ENCODE results near the gene CRPPA. TPM values are rescaled to one million over a fixed set of nuclear protein-coding genes. Genes with fewer than 3 reads are reported as not detected.
"Not testable (repeated sequence)": the region's sequence is repeated elsewhere in the genome, so short reads cannot be mapped to it uniquely, and the experiment has no call there.

Gene CRPPA
- total RNA-seq, 2 experiments from 2014 or later = not detected

- no peaks in the 10 kb centered on the region for H3K36me3 ChIP-seq (ENCODE audit: insufficient read depth, low read length)
- H3K4me3 ChIP-seq (ENCODE audit: low read depth, low read length, poor library complexity, severe bottlenecking) = no peak overlapping the region
- no peaks in the 10 kb centered on the region for H3K4me1 ChIP-seq (ENCODE audit: insufficient read depth, low read length, poor library complexity, severe bottlenecking)
- H3K9me2 ChIP-seq (ENCODE audit: insufficient read depth, low read length) = no peaks in the 10 kb centered on the region
- no peaks in the 10 kb centered on the region for H4K20me1 ChIP-seq (ENCODE audit: insufficient read depth, low read length)
- no peak overlapping the region for H3K4me2 ChIP-seq (ENCODE audit: low read length)
- TF ChIP-seq EZH2phosphoT487 (IDR thresholded peaks at IDR 0.05; ENCODE audit: borderline replicate concordance, low read depth, low read length) (no peak), CTCF (conservative IDR thresholded peaks at IDR 0.05; ENCODE audit: low read length) (no peak)
- intact Hi-C loops (cut with micrococcal nuclease; ENCODE audit: unreplicated experiment) = no loop called here
- no peaks in the 10 kb centered on the region for H3K79me2 ChIP-seq (ENCODE audit: insufficient read depth, low read depth, low read length)
- ChIA-PET CTCF (ENCODE audit: unreplicated experiment) (no interaction called here), POLR2A (no interaction called here)
- H3K27ac ChIP-seq (ENCODE audit: low read depth, low read length, poor library complexity, severe bottlenecking) = no peak overlapping the region
- peaks cover 30% of the 10 kb centered on the region for H3K9me3 ChIP-seq (ENCODE audit: low read length)
- no peak for DNase-seq (ENCODE audit: low spot score)
- H2AFZ ChIP-seq (ENCODE audit: low read length) = no peak overlapping the region
- no TSS peak for BruUV-seq (replicated peaks)
These were observed 27.4 kb downstream of the CRPPA start for GRCh38 chr7:16393862-16394422.

- intact Hi-C loops (cut with micrococcal nuclease; ENCODE audit: unreplicated experiment) = no loop called here
These were observed 28.3 kb downstream of the CRPPA start for GRCh38 chr7:16392990-16393523.

GRCh38 chr7:16383786-16384185 is 37.6 kb downstream of the CRPPA start:
- H3K4me1 ChIP-seq (ENCODE audit: insufficient read depth, low read length, poor library complexity, severe bottlenecking); H3K9me3 ChIP-seq (ENCODE audit: low read length); CTCF ChIA-PET (ENCODE audit: unreplicated experiment); H3K36me3 ChIP-seq (ENCODE audit: insufficient read depth, low read length); H3K27ac ChIP-seq (ENCODE audit: low read depth, low read length, poor library complexity, severe bottlenecking); H3K4me2 ChIP-seq (ENCODE audit: low read length); H4K20me1 ChIP-seq (ENCODE audit: insufficient read depth, low read length); DNase-seq (ENCODE audit: low spot score); BruUV-seq (replicated peaks); H2AFZ ChIP-seq (ENCODE audit: low read length); intact Hi-C loops (cut with micrococcal nuclease; ENCODE audit: unreplicated experiment); H3K4me3 ChIP-seq (ENCODE audit: low read depth, low read length, poor library complexity, severe bottlenecking); H3K9me2 ChIP-seq (ENCODE audit: insufficient read depth, low read length); H3K79me2 ChIP-seq (ENCODE audit: insufficient read depth, low read depth, low read length); POLR2A ChIA-PET: not testable (repeated sequence)

More at GRCh38 chr7:16392990-16393523, 28.3 kb downstream of the CRPPA start:
- Histone ChIP-seq H3K79me2 (ENCODE audit: insufficient read depth, low read depth, low read length) (no peaks in the 10 kb centered on the region), H3K4me1 (ENCODE audit: insufficient read depth, low read length, poor library complexity, severe bottlenecking) (no peaks in the 10 kb centered on the region), H3K9me3 (ENCODE audit: low read length) (peaks cover 21% of the 10 kb centered on the region), H3K27ac (ENCODE audit: low read depth, low read length, poor library complexity, severe bottlenecking) (no peak overlapping the region), H4K20me1 (ENCODE audit: insufficient read depth, low read length) (no peaks in the 10 kb centered on the region), H2AFZ (ENCODE audit: low read length) (no peak overlapping the region), H3K4me2 (ENCODE audit: low read length) (no peak overlapping the region), H3K36me3 (ENCODE audit: insufficient read depth, low read length) (no peaks in the 10 kb centered on the region), H3K4me3 (ENCODE audit: low read depth, low read length, poor library complexity, severe bottlenecking) (no peak overlapping the region), H3K9me2 (ENCODE audit: insufficient read depth, low read length) (no peaks in the 10 kb centered on the region)
- no peak for DNase-seq (ENCODE audit: low spot score)
- ChIA-PET CTCF (ENCODE audit: unreplicated experiment) (no interaction called here), POLR2A (no interaction called here)
- no TSS peak for BruUV-seq (replicated peaks)
- TF ChIP-seq EZH2phosphoT487 (IDR thresholded peaks at IDR 0.05; ENCODE audit: borderline replicate concordance, low read depth, low read length) = no peak
- no peak for TF ChIP-seq CTCF (conservative IDR thresholded peaks at IDR 0.05; ENCODE audit: low read length)

GRCh38 chr7:16383103-16383502 is 38.2 kb downstream of the CRPPA start:
- DNase-seq (ENCODE audit: low spot score); intact Hi-C loops (cut with micrococcal nuclease; ENCODE audit: unreplicated experiment); H3K4me2 ChIP-seq (ENCODE audit: low read length); CTCF ChIA-PET (ENCODE audit: unreplicated experiment); H3K79me2 ChIP-seq (ENCODE audit: insufficient read depth, low read depth, low read length); H2AFZ ChIP-seq (ENCODE audit: low read length); H3K4me1 ChIP-seq (ENCODE audit: insufficient read depth, low read length, poor library complexity, severe bottlenecking); H3K4me3 ChIP-seq (ENCODE audit: low read depth, low read length, poor library complexity, severe bottlenecking); H4K20me1 ChIP-seq (ENCODE audit: insufficient read depth, low read length); H3K9me3 ChIP-seq (ENCODE audit: low read length); H3K27ac ChIP-seq (ENCODE audit: low read depth, low read length, poor library complexity, severe bottlenecking); H3K9me2 ChIP-seq (ENCODE audit: insufficient read depth, low read length); POLR2A ChIA-PET; H3K36me3 ChIP-seq (ENCODE audit: insufficient read depth, low read length); BruUV-seq (replicated peaks): not testable (repeated sequence)
